ENCODE results near the gene AGTRAP.

Gene AGTRAP

DNA sequence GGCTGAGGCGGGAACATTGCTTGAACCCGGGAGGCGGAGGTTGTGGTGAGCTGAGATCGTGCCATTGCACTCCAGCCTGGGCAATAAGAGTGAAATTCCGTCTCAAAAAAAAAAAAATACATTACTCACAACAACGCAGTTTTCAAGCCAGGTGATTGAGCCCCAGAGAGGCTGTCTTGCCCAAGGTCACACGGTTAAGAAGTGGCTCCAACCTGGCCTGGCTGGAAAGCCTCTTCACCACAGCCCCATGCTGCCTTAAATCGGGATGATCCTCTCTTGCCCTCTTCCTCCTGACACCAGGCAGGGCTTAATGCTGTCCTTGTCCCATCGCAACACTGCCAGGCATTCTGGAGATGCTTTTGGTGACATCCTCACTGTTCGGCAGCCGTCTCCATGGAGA is 22.8 kb upstream of the AGTRAP start:
- TF ChIP-seq FOXP2 (optimal IDR thresholded peaks at IDR 0.05; ENCODE audit: borderline replicate concordance, extremely low read depth, extremely low read length, insufficient read depth) (no peak), TAF1 (IDR thresholded peaks at IDR 0.05; ENCODE audit: borderline replicate concordance, insufficient read depth, low read length) (no peak), SIN3A (IDR thresholded peaks at IDR 0.05; ENCODE audit: borderline replicate concordance, insufficient read depth, low read length) (no peak), REST (IDR thresholded peaks at IDR 0.05; ENCODE audit: insufficient read depth in 1 of 2, low read depth in 2 of 2, low read length in 2 of 2) (no peak), POLR2AphosphoS5 (IDR thresholded peaks at IDR 0.05; ENCODE audit: low read depth, low read length) (no peak)

DNA sequence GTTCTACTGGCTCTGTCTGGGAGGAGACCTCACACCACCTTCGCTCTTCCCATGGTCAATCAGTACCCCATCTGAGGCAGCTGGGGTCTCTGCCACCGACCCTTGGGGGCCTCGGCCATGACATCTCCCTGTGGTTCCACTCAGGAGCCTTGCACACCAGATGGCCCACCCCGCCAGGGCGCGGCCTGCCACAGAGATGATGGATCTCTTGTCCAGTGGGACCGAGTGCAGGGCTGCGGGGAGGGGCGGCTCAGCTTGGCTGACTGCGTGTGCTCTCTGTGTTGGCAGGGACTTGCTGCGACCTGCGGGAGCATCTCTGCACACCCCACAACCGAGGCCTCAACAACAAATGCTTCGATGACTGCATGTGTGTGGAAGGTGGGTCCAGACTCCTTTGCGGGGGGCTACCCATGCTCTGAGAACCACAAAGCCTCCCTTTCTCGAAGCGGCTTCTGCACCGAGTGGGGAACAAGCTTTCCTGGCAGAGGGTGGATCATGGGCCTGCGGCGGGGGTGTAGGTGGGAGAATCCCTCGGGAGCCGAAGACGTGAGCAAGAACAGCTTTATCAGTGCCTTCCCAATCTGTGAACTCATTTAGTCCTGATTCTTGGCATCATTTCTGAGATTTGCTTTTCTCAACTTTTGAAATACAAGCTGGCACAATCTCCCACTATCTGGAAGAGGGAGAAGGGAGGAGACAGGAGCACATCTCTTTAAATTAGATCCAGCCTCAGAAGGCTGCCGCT is 20.9 kb upstream of the AGTRAP start:
- TF ChIP-seq REST (IDR thresholded peaks at IDR 0.05; ENCODE audit: insufficient read depth in 1 of 2, low read depth in 2 of 2, low read length in 2 of 2) (no peak), TAF1 (IDR thresholded peaks at IDR 0.05; ENCODE audit: borderline replicate concordance, insufficient read depth, low read length) (no peak), SIN3A (IDR thresholded peaks at IDR 0.05; ENCODE audit: borderline replicate concordance, insufficient read depth, low read length) (no peak), FOXP2 (optimal IDR thresholded peaks at IDR 0.05; ENCODE audit: borderline replicate concordance, extremely low read depth, extremely low read length, insufficient read depth) (no peak), POLR2AphosphoS5 (IDR thresholded peaks at IDR 0.05; ENCODE audit: low read depth, low read length) (no peak)

GRCh38 chr1:11719313-11720032 is 16.5 kb upstream of the AGTRAP start:
- no peak for TF ChIP-seq FOXP2 (optimal IDR thresholded peaks at IDR 0.05; ENCODE audit: borderline replicate concordance, extremely low read depth, extremely low read length, insufficient read depth)
- TF ChIP-seq TAF1 (IDR thresholded peaks at IDR 0.05; ENCODE audit: borderline replicate concordance, insufficient read depth, low read length), result no peak
- TF ChIP-seq POLR2AphosphoS5 (IDR thresholded peaks at IDR 0.05; ENCODE audit: low read depth, low read length), result no peak
- no peak for TF ChIP-seq SIN3A (IDR thresholded peaks at IDR 0.05; ENCODE audit: borderline replicate concordance, insufficient read depth, low read length)
- no peak for TF ChIP-seq REST (IDR thresholded peaks at IDR 0.05; ENCODE audit: insufficient read depth in 1 of 2, low read depth in 2 of 2, low read length in 2 of 2)

- no peak for TF ChIP-seq FOXP2 (optimal IDR thresholded peaks at IDR 0.05; ENCODE audit: borderline replicate concordance, extremely low read depth, extremely low read length, insufficient read depth)
- TF ChIP-seq REST (IDR thresholded peaks at IDR 0.05; ENCODE audit: insufficient read depth in 1 of 2, low read depth in 2 of 2, low read length in 2 of 2), result no peak
- TF ChIP-seq SIN3A (IDR thresholded peaks at IDR 0.05; ENCODE audit: borderline replicate concordance, insufficient read depth, low read length), result no peak
Measured at GRCh38 chr1:11720033-11720376, 15.9 kb upstream of the AGTRAP start.

Measured in PFSK-1 (cell line).